HCT116 (cell line): ENCODE results near the gene TMEM178B. TPM values are rescaled to one million over a fixed set of nuclear protein-coding genes. Genes with fewer than 3 reads are reported as not detected.

Source experiments
- ATAC-seq: fragments of 200-7000 bp; cut with Tn5 transposase; 2 replicates; pipeline ENCODE4 v1.9.1; 2020; ENCODE audit warnings: mild to moderate bottlenecking, moderate library complexity
- BruUV-seq: library from RNA; stranded (reverse); fragments of 400-500 nt; replicated peaks from 2 replicates; lab custom pipeline; 2021; lab: Mats Ljungman, UMichigan
- CTCF ChIA-PET: fragments of 300-600 bp; sonication (Branson Sonifier 250); formaldehyde crosslinking; loops from one replicate; lab custom pipeline; 2021; ENCODE audit warnings: antibody characterized with exemption; lab: Charles Lee
- POLR2A ChIA-PET: fragments of 300-600, 350-600 bp; sonication (Branson Sonifier 250); formaldehyde crosslinking; loops from one replicate; lab custom pipeline; 2021; ENCODE audit warnings: antibody characterized with exemption; lab: Charles Lee
- RAD21 ChIA-PET, 2 experiments: fragments of 300-600 bp; sonication (Branson Sonifier 250); formaldehyde crosslinking; loops; one replicate each; lab custom pipeline; 2023; ENCODE audit warnings: low total read pairs in 2 of 2; ENCODE audit not compliant: uncharacterized antibody in 2 of 2, unreplicated experiment in 2 of 2, low non-redundant PET in 1 of 2; lab: Charles Lee
- DNase-seq: peaks from one replicate; pipeline ENCODE4 v3.0.0-alpha.2; 2010; ENCODE audit warnings: low read depth, low spot score
- H2AFZ ChIP-seq: fragments of 200-600 bp; shearing (Covaris generic), sonication (generic); 2 replicates; pipeline ENCODE4 v1.6.1; 2017; ENCODE audit warnings: low read depth, mixed run types, mixed read lengths, antibody characterized with exemption, low read length; ENCODE audit not compliant: poor library complexity, severe bottlenecking
- H3K27ac ChIP-seq: 2 replicates; pipeline ENCODE4 v1.5.1; 2012; ENCODE audit warnings: low read depth, low read length
- H3K27me3 ChIP-seq: fragments of 200-600 bp; sonication (generic); 2 replicates; pipeline ENCODE4 v1.6.1; 2016; ENCODE audit warnings: mixed run types, low read length, mixed read lengths; ENCODE audit not compliant: insufficient read depth
- H3K36me3 ChIP-seq, 2 experiments: fragments of 200-500 bp in 1 of 2; fragments of 200-600 bp in 1 of 2; sonication (Bioruptor generic) in 1 of 2; sonication (generic) in 1 of 2; 2 replicates each; pipeline versions ENCODE4 v1.5.1 to v1.6.1; 2014 to 2016; ENCODE audit warnings: low read length in 2 of 2, inconsistent platforms in 1 of 2, mixed read lengths in 1 of 2, mixed run types in 1 of 2; ENCODE audit not compliant: insufficient read depth in 2 of 2, control insufficient read depth in 1 of 2
- H3K4me1 ChIP-seq, 2 experiments: fragments of 200-600 bp in 1 of 2; sonication (generic) in 1 of 2; 2 replicates each; pipeline versions ENCODE4 v1.5.1 to v1.6.1; 2012 to 2017; ENCODE audit warnings: low read length in 2 of 2, inconsistent platforms in 1 of 2, mild to moderate bottlenecking in 1 of 2, mixed read lengths in 1 of 2, mixed run types in 1 of 2, moderate library complexity in 1 of 2; ENCODE audit not compliant: insufficient read depth in 2 of 2, control insufficient read depth in 1 of 2
- H3K4me2 ChIP-seq: fragments of 200-600 bp; sonication (generic); 2 replicates; pipeline ENCODE4 v1.6.1; 2017; ENCODE audit warnings: mixed run types, low read length, mixed read lengths
- H3K4me3 ChIP-seq, 2 experiments: fragments of 200-600 bp in 1 of 2; sonication (generic) in 1 of 2; replicated peaks in 1 of 2; 2 replicates each; pipeline ENCODE4 v1.5.1; 2011 to 2016; ENCODE audit warnings: low read length in 2 of 2, control low read depth in 1 of 2, low read depth in 1 of 2, mild to moderate bottlenecking in 1 of 2, mixed read lengths in 1 of 2, mixed run types in 1 of 2
- H3K79me2 ChIP-seq: fragments of 200-600 bp; sonication (generic); 2 replicates; pipeline ENCODE4 v1.6.1; 2017; ENCODE audit warnings: mild to moderate bottlenecking, mixed run types, low read length, moderate library complexity, mixed read lengths; ENCODE audit not compliant: insufficient read depth
- H3K9ac ChIP-seq: fragments of 200-600 bp; sonication (generic); 2 replicates; pipeline ENCODE4 v1.6.1; 2016; ENCODE audit warnings: low read length, mixed read lengths
- H3K9me2 ChIP-seq: fragments of 200-600 bp; sonication (generic), shearing (Covaris generic); 2 replicates; pipeline ENCODE4 v1.6.1; 2017; ENCODE audit warnings: mixed run types, mild to moderate bottlenecking, moderate library complexity; ENCODE audit not compliant: insufficient read depth
- H3K9me3 ChIP-seq, 2 experiments: fragments of 200-500 bp in 1 of 2; fragments of 200-600 bp in 1 of 2; sonication (Bioruptor generic) in 1 of 2; sonication (generic) in 1 of 2; 2 replicates each; pipeline ENCODE4 v1.6.1; 2014 to 2017; ENCODE audit warnings: low read length in 2 of 2, mixed read lengths in 2 of 2, inconsistent platforms in 1 of 2, low read depth in 1 of 2, mild to moderate bottlenecking in 1 of 2, mixed run types in 1 of 2, moderate library complexity in 1 of 2; ENCODE audit not compliant: control insufficient read depth in 1 of 2, insufficient read depth in 1 of 2
- H4K20me1 ChIP-seq: fragments of 200-600 bp; sonication (generic), shearing (Covaris generic); 2 replicates; pipeline ENCODE4 v1.6.1; 2017; ENCODE audit warnings: mixed run types, mild to moderate bottlenecking, moderate library complexity; ENCODE audit not compliant: insufficient read depth
- EZH2 ChIP-seq: fragments of 200-600 bp; sonication (generic); IDR thresholded peaks from 2 replicates; pipeline ENCODE4 v1.6.1; 2017; ENCODE audit warnings: antibody characterized with exemption, mixed run types
- FOSL1 ChIP-seq: IDR thresholded peaks from 2 replicates; pipeline ENCODE4 v1.6.1; 2012; ENCODE audit warnings: low read depth
- intact Hi-C: fragments of 100-400 bp; cut with micrococcal nuclease; formaldehyde crosslinking; loops from 2 replicates; pipeline ENCODE4 v1.10.0; 2022
- total RNA-seq: library from RNA; stranded (reverse); gene quantifications from one replicate; pipeline ENCODE4 v1.2.1, GENCODE V29; 2021; ENCODE audit not compliant: unreplicated experiment

TMEM178B gene
- total RNA-seq, 1 experiment from 2014 or later = 0.02 TPM

GRCh38 chr7:141071855-141072547 lies 1.9 kb upstream of the TMEM178B start:
- POLR2A ChIA-PET = no interaction called here
- Histone ChIP-seq H4K20me1 (no peaks in the 10 kb centered on the region), H3K27me3 (0 out of 2 replicates have a peak, but pooled peaks cover 4% of the 10 kb centered on the region), H3K36me3 (no peaks in the 10 kb centered on the region), H3K79me2 (no peaks in the 10 kb centered on the region), H3K4me3 (no peak overlapping the region), H3K9me2 (no peaks in the 10 kb centered on the region), H3K4me1 (no peaks in the 10 kb centered on the region), H3K9me3 (no peaks in the 10 kb centered on the region), H3K4me2 (no peak overlapping the region), H3K27ac (no peak overlapping the region), H2AFZ (no peak overlapping the region), H3K9ac (no peak overlapping the region)
- CTCF ChIA-PET = no interaction called here
- intact Hi-C loops = no loop called here
- DNase-seq = no peak
- TF ChIP-seq EZH2 = no peak
- BruUV-seq = no TSS peak
- no peak for ATAC-seq
- RAD21 ChIA-PET = no interaction called here

GRCh38 chr7:141072548-141073172 lies 1.2 kb upstream of the TMEM178B start:
- ChIA-PET POLR2A (no interaction called here), CTCF (no interaction called here), RAD21 (no interaction called here)
- ATAC-seq (no peak), DNase-seq (no peak)
- intact Hi-C loops = no loop called here
- Histone ChIP-seq H2AFZ (no peak overlapping the region), H3K79me2 (no peaks in the 10 kb centered on the region), H3K4me3 (no peak overlapping the region), H3K27me3 (peaks cover 9% of the 10 kb centered on the region), H3K9ac (no peak overlapping the region), H3K27ac (no peak overlapping the region), H3K9me2 (no peaks in the 10 kb centered on the region), H3K9me3 (no peaks in the 10 kb centered on the region), H4K20me1 (no peaks in the 10 kb centered on the region), H3K4me2 (no peak overlapping the region), H3K36me3 (no peaks in the 10 kb centered on the region), H3K4me1 (no peaks in the 10 kb centered on the region)
- no peak for TF ChIP-seq FOSL1
- BruUV-seq = no TSS peak
